Raji (cell line): ENCODE results near the gene FLOT1.

Experiments
- POLR2A ChIP-seq: IDR thresholded peaks from 2 replicates; pipeline ENCODE4 v1.6.1; 2011; ENCODE audit warnings: low read depth, low read length, control low read depth; ENCODE audit not compliant: insufficient read depth

The FLOT1 gene

GRCh38 chr6:30691208-30691847 lies 51.2 kb downstream of the FLOT1 start:
- TF ChIP-seq POLR2A: no peak

- peak; percentile 76 for TF ChIP-seq POLR2A
These were observed 51.9 kb downstream of the FLOT1 start, which contains the start of gene NRM for GRCh38 chr6:30690403-30691207. Gene NRM, minus strand, starts transcription at chr6:30690984. Its CDS starts 10 bp downstream, at chr6:30690974.

- peak; percentile 6; the same call in 1 of the 2 replicates for TF ChIP-seq POLR2A
These were observed 52.5 kb downstream of the FLOT1 start for GRCh38 chr6:30689985-30690384.

- no peak for TF ChIP-seq POLR2A
These were observed 53.2 kb downstream of the FLOT1 start for GRCh38 chr6:30689022-30689865.

- TF ChIP-seq POLR2A: peak; percentile 40; the same call in 1 of the 2 replicates
These were observed 53.9 kb downstream of the FLOT1 start for GRCh38 chr6:30688569-30688968.

- TF ChIP-seq POLR2A: no peak
These were observed 54.6 kb downstream of the FLOT1 start for GRCh38 chr6:30687659-30688431.

GRCh38 chr6:30686908-30687658 lies 55.4 kb downstream of the FLOT1 start:
- peak; percentile 55; the same call in 1 of the 2 replicates for TF ChIP-seq POLR2A

- peak; percentile 74 for TF ChIP-seq POLR2A
These were observed 56.2 kb downstream of the FLOT1 start, which contains the start of gene PPP1R18 for GRCh38 chr6:30686009-30686907. Gene PPP1R18, minus strand, starts transcription at chr6:30686645. Its CDS starts 627 bp downstream, at chr6:30686018.

- TF ChIP-seq POLR2A: no peak
These were observed 57.1 kb downstream of the FLOT1 start for GRCh38 chr6:30685157-30686008.

- peak; percentile 46; the same call in 1 of the 2 replicates for TF ChIP-seq POLR2A
These were observed 57.9 kb downstream of the FLOT1 start for GRCh38 chr6:30684386-30685156.

GRCh38 chr6:30683980-30684338 lies 58.5 kb downstream of the FLOT1 start:
- TF ChIP-seq POLR2A: no peak
